Ascending aorta (tissue), 2 donors: ENCODE measurements around the gene PSMB5. TPM values are rescaled to one million over a fixed set of nuclear protein-coding genes. Genes with fewer than 3 reads are reported as not detected.

Experiments used
- DNase-seq, 2 donors: peaks; one replicate each; pipeline ENCODE4 v3.0.0-alpha.2; 2019; ENCODE audit warnings: low spot score in 2 of 2
- H3K27ac ChIP-seq, 2 donors: fragments of 200-600 bp; sonication (generic); one replicate each; pipeline ENCODE4 v1.5.1; 2016 to 2017; ENCODE audit warnings: mild to moderate bottlenecking in 1 of 2
- H3K27me3 ChIP-seq: fragments of 200-600 bp; sonication (generic); one replicate; pipeline ENCODE4 v1.5.1; 2017
- H3K36me3 ChIP-seq, 2 donors: fragments of 200-600 bp; sonication (generic); one replicate each; pipeline ENCODE4 v1.5.1; 2016
- H3K4me1 ChIP-seq, 2 donors: fragments of 200-600 bp; sonication (generic); one replicate each; pipeline ENCODE4 v1.5.1; 2016 to 2017; ENCODE audit warnings: mild to moderate bottlenecking in 1 of 2
- H3K4me3 ChIP-seq, 2 donors: fragments of 200-600 bp; sonication (generic); one replicate each; pipeline ENCODE4 v1.5.1; 2016 to 2017; ENCODE audit warnings: mild to moderate bottlenecking in 1 of 2
- H3K9me3 ChIP-seq, 2 donors: fragments of 200-600 bp; sonication (generic); one replicate each; pipeline ENCODE4 v1.5.1; 2016
- intact Hi-C: fragments of 100-400 bp; cut with DNase I; formaldehyde crosslinking; loops from one replicate; pipeline ENCODE4 v1.15.1; 2023
- total RNA-seq: library from RNA; depleted of rRNA; stranded (reverse); fragments of >200 nt; gene quantifications from one replicate; pipeline ENCODE4 v1.1.0, GENCODE V29; 2016
- TF ChIP-seq, protein P1 (sequence below), 3 experiments: fragments of 200-600 bp in 2 of 3; fragments of 450-650 bp in 1 of 3; sonication (generic) in 2 of 3; IDR thresholded peaks; one replicate each; pipeline ENCODE4 v1.5.1; 2016 to 2019; ENCODE audit warnings: antibody characterized with exemption in 3 of 3, mild to moderate bottlenecking in 1 of 3, moderate library complexity in 1 of 3

PSMB5 gene
- 62.7 TPM for total RNA-seq

DNA sequence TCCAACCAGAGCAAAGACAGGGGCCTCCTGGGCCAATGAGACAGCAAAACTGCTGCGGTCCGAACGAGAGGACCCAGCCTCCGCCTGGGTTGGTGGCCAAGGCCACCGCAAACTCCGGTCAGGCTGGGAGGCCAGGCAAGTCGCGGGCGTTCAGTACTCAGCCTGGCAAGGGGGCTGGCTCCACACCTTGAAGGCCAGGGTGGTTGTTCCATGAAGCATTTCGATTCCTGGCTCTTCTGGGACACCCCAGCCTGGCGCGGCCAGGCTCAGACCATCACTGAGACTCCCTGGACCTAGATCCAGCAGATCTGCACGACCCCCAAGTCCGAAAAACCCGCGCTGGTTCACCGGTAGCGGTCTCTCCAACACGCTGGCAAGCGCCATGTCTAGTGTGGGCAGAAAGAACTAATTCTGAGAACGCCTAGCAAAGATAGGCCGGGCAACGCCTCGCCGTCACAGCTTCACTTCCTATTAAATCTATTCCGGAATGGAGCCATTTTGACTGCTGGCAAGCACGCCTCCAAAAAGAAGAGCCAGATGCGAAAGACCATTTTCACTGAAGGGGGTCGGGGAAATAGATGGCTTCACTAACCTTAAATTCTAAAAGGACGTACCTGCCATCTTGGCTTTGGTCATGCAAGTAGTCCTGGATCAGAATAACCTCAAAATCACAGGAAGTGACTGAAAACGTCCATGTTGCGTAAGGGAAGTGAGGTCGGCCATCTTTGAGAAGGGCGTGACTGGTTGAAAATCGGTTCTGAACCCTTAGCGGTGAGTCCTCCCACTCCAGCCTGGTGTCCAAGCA is at the start of gene PSMB5:
Gene PSMB5, minus strand, starts transcription at position 403 of the 805 bp plus-strand sequence. Its CDS starts 19 bp downstream, at position 384.
- H3K4me1 ChIP-seq = peaks cover 7 to 8% of the 10 kb centered on the region in 2 donors
- H3K9me3 ChIP-seq = no peaks in the 10 kb centered on the region
- DNase-seq = peak; percentile 61 to 95
- H3K27ac ChIP-seq = peak within 1 kb of the TSS; percentile 91 to 93
- no peaks in the 10 kb centered on the region for H3K27me3 ChIP-seq
- TF ChIP-seq, protein P1, sequence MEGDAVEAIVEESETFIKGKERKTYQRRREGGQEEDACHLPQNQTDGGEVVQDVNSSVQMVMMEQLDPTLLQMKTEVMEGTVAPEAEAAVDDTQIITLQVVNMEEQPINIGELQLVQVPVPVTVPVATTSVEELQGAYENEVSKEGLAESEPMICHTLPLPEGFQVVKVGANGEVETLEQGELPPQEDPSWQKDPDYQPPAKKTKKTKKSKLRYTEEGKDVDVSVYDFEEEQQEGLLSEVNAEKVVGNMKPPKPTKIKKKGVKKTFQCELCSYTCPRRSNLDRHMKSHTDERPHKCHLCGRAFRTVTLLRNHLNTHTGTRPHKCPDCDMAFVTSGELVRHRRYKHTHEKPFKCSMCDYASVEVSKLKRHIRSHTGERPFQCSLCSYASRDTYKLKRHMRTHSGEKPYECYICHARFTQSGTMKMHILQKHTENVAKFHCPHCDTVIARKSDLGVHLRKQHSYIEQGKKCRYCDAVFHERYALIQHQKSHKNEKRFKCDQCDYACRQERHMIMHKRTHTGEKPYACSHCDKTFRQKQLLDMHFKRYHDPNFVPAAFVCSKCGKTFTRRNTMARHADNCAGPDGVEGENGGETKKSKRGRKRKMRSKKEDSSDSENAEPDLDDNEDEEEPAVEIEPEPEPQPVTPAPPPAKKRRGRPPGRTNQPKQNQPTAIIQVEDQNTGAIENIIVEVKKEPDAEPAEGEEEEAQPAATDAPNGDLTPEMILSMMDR (IDR thresholded peaks at IDR 0.05) = no peak
- H3K36me3 ChIP-seq = peaks cover 30 to 32% of the 10 kb centered on the region in 2 donors
- H3K4me3 ChIP-seq = peak within 1 kb of the TSS; percentile 72 to 80
- intact Hi-C loops = loop anchor here (1.0 to 2.0 kb wide), 4 partner anchors 24 to 61 kb away; partner anchors contain the start of genes ACIN1 and C14orf119

DNA sequence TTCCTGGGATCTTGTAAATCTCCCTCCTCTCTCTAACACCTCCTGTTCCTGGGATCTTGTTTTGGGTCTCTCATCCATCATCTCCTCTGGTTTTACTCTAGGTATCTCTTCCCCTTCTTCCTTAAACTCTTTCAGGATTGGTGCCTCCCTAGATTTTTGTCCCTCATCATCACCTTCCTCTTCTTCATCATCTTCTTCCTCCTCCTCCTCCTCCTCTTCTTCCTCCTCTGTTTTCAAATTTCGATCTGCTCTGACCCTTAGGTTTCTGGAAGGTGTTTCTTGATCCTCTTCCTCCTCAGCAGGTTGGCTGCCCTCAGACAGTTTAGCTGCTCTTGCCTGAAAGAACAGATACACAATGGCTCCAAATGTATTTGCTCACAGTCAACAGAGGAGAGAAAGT is 45.8 kb upstream of the PSMB5 start:
- Histone ChIP-seq H3K4me3 (no peak overlapping the region), H3K27me3 (no peaks in the 10 kb centered on the region), H3K4me1 (peaks cover 3 to 4% of the 10 kb centered on the region in 2 donors), H3K9me3 (no peaks in the 10 kb centered on the region), H3K36me3 (peaks cover 93 to 97% of the 10 kb centered on the region in 2 donors), H3K27ac (no peak overlapping the region)
- TF ChIP-seq, protein P1 (IDR thresholded peaks at IDR 0.05) = no peak
- intact Hi-C loops = no loop called here
- DNase-seq = no peak

DNA sequence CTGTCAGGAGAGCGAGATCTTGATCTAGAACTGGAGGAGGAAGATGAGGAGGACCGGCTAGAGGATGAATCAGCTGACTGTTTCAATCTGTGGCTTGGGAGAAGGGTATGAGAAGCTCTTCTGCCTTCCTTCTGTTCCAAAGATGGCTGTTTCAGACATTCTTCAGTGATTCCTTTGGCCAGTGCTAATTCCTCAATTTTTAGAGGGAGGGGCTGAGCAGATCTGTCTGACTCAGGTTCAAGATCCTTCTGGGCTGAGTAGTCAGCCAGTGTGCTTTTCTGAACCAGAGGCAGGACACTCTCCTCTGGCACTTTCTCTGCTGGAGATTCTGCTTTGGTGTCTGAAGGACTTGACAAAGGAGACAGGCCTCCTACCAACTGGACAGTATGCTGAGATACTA is 45.0 kb upstream of the PSMB5 start:
- intact Hi-C loops = no loop called here
- Histone ChIP-seq H3K4me1 (peaks cover 3 to 4% of the 10 kb centered on the region in 2 donors), H3K9me3 (no peaks in the 10 kb centered on the region), H3K27ac (peak overlapping the region; percentile 36 to 51), H3K36me3 (peaks cover 92 to 94% of the 10 kb centered on the region in 2 donors), H3K4me3 (no peak overlapping the region), H3K27me3 (no peaks in the 10 kb centered on the region)
- DNase-seq = peak in 1 of 2 donors; percentile 39
- TF ChIP-seq, protein P1 (IDR thresholded peaks at IDR 0.05) = no peak

DNA sequence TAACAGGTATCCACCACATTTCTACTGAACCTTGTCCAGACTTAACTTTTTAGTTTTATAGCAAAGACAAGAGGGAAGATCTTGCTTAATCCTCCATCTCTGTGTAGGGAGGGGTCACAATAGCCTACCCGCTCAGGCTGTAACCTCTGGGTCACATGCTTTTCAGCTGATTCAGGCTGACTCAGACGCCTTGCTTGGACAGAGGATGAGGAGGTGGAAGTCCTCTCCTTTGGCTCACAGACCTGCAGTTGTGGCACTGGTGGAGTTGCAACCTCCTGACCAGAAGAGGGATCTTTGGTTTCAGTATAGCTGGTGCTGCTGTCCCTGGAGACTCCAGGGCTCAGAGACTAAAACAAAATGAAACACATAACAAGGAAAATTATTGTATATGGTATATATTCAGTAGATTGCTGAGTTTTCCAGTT is 44.0 kb upstream of the PSMB5 start:
- H3K4me1 ChIP-seq = peaks cover 3 to 4% of the 10 kb centered on the region in 2 donors
- peak; percentile 41 to 88 for DNase-seq
- H3K4me3 ChIP-seq = no peak overlapping the region
- no peaks in the 10 kb centered on the region for H3K27me3 ChIP-seq
- H3K27ac ChIP-seq = peak overlapping the region; percentile 51 to 58
- TF ChIP-seq, protein P1 (IDR thresholded peaks at IDR 0.05) = no peak
- no peaks in the 10 kb centered on the region for H3K9me3 ChIP-seq
- H3K36me3 ChIP-seq = peaks cover 92 to 93% of the 10 kb centered on the region in 2 donors
- intact Hi-C loops = loop anchor here (1.0 kb wide), 1 partner anchor 31 kb away; no protein-coding TSS in a partner anchor

DNA sequence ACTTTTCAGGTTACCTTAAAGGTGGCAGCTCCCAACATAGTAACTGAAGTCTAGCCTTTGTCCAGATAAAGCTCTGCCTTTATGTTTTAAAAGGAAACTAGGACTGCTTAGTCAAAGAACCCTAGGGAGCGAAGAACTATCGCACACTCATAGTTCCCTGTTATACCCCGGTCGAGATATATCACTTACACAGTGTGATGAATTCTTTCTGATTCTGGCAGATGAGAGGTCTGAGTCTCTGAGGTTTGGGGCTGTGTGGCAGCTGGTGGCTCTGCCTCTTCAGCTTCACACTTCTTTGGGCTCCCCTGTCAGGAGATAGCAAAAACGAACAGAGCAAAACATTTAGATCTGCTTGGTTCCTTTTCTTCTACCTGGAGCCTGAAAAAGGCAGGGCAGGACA is 43.3 kb upstream of the PSMB5 start:
- intact Hi-C loops = loop anchor here (1.0 kb wide), 1 partner anchor 31 kb away; no protein-coding TSS in a partner anchor
- Histone ChIP-seq H3K27ac (peak overlapping the region; percentile 51 to 58), H3K4me1 (peaks cover 3 to 4% of the 10 kb centered on the region in 2 donors), H3K27me3 (no peaks in the 10 kb centered on the region), H3K36me3 (peaks cover 92% of the 10 kb centered on the region in 2 donors), H3K9me3 (no peaks in the 10 kb centered on the region), H3K4me3 (no peak overlapping the region)
- DNase-seq = no peak
- TF ChIP-seq, protein P1 (IDR thresholded peaks at IDR 0.05) = no peak
